NCI-H460 (cell line): ENCODE data around the gene CERK. TPM values are rescaled to one million over a fixed set of nuclear protein-coding genes. Genes with fewer than 3 reads are reported as not detected.

Experiments used
- DNase-seq: peaks from one replicate; pipeline ENCODE4 v3.0.0-alpha.2; 2016; ENCODE audit warnings: low read depth; ENCODE audit errors: extremely low read depth
- total RNA-seq: library from RNA; depleted of rRNA; stranded (reverse); fragments of >200 nt; shearing (Covaris generic); gene quantifications from 2 replicates; pipeline ENCODE4 v1.2.3, GENCODE V29; 2014

CERK gene
- total RNA-seq, 1 experiment from 2014 or later, result 20.1 TPM

- no peak for DNase-seq
Measured at GRCh38 chr22:46681010-46681409, 57.0 kb downstream of the CERK start.

DNA sequence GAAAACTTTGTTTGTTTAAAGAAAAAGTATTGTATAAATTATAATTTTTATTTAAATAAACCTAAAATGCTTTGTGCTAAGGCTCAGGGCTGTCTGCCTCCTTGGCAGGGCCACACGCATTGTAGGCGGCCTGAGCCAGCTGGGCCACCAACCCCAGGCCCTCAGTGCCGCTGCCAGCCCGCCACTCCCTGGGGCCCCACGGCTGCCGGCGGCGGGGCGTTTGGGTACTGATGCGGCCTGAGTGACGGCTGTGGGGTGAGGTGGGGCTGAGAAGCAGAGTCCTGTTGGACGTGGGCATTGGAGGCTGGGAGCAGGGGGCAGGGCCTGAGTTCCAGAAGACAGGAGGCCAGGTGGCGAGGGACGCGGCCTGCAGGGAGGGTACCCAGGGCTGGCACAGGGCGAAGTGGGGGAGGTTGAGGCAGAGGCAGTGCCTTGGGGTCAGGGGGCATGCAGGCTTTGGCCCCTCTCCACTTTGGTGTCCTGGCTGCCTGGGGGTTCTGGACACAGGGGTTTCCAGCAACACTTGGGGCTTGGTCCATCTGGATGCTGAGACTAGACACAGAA lies 58.3 kb downstream of the CERK start:
- DNase-seq, result no peak

DNA sequence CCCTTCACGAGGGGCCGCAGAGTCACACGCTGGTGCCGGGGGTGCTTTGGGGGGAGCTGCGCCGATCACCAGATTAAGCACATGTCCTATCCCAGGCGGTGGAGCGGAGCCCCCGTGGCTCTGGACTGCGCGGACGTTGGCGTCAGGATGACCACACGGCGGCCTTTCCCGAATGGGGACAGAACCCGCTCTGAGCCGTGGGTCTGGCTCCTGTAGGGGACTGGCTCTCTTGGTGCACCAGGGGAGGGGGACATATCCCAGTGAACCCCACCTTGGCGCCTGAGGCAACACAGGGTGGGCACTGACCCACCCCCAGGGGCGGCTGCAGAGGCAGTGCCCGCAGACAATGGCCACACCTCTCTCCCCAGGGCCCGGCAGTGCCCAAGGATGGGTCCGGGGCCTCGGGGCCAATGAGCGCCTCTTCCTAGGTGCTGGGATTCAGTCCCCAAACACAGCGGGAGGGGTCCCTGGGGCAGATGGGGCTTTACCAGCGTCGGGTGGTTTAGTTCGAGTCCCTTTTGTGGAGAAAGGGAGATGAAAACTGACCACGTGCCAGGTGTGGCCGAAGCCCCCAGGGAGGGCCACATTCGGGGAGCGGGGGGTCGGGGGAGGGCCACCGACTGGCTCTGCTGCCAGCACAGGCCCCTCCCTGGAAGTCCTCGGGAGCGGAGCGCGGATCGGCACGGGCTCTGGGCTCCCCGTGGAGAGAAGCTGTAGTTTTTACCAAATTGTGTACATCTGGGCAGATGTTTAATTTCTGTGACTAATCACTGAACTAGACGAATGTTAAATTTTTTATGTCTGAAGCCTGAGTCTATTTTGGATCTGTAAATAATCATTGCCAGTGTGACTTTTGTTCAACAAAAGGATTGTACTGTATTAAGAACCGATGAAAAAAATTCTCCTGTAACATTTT lies 59.0 kb downstream of the CERK start:
- no peak for DNase-seq

DNA sequence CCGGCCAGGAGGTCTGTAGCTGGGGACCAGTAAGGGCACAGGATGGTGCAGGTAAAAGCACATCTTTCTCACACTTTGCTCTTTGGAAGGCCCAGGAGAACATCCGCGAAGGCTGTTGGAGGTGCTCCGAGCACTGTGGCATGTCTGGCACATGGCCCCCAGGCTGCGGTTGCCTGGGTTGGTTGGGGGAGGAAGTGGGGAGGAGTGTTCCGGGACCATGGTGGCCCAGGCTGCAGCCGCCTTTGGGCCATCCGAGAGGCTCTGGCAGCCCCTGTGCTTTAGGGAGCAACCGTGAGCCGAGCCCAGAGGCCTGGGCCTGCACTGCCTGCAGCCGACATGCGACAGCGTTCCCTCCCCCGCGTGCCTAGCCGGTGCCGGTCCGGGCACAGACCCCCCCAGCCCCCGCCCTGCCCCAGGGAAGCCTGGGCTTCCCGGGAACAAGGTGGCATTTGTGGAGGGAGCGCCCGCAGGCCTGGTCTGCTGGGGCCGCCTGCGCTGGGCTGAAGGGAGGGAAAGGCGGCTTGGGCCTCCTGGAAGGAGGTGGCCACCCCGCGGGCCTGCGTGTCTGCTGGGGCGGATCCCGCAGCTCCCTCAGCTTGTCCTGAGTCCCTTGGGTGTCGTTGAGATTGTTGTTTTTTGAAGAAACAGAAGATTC lies 59.9 kb downstream of the CERK start:
- no peak for DNase-seq

GRCh38 chr22:46677323-46678002 lies 60.6 kb downstream of the CERK start:
- no peak for DNase-seq

DNA sequence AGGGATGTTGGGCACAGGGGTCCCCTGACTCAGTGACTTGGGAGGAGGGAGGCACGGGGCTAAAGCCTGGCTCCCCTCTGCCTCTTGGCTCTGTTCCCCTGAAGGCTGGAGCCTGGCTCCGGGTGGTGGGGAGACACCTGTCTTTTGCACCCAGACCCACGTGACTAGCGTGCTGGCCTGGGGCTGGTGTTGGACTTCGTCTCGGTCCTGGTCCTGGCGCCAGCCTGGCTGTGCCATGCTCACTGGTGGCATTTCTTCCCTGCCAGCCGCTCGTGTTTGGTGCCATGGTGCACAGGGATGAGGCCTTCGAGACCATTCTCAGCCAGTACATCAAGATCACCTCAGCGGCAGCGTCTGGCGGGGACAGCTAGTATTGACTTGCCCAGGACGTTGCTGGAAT lies 61.2 kb downstream of the CERK start:
- no peak for DNase-seq

DNA sequence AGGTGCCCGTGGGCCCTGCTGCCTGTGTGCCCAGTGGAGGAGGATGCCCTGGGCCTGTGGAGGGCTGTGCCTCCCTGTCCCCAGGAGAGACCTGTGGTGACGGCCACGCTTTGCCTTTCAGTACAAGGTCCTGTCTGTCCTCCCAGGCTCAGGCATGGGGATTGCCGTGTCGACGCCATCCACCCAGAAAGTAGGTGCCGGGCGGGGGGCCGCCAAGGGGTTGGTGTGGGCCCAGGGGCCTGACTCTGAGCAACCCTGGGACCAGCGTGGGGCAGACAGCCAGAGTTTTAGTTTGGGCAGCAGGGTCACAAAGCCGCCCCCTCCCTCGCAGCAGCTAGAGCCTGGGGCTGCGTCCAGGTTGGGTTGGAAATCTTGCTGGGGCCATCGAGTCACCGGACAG lies 61.6 kb downstream of the CERK start:
- DNase-seq, result no peak

GRCh38 chr22:46675938-46676337 lies 62.1 kb downstream of the CERK start:
- no peak for DNase-seq

DNA sequence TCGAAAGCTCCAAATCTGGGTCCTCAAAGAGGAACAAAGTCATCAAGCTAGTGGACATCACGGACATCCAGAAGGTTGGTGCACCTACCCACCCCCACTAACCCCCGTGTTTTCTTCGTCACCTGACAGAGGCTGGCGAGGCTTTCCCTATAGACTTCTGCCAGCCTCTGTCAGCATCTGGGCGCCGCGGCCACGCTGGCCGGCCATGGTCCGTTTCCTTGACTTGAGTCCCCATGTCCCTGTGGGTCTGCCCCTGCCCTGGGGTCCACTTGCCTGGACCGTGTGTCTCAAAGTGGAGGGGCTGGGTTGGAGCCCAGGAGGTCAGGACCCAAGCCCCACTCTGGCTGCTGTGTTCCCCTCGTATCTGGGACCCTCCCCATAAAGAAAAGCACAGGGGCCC lies 62.6 kb downstream of the CERK start:
- no peak for DNase-seq

- DNase-seq, result no peak
Measured at GRCh38 chr22:46674906-46675305, 63.1 kb downstream of the CERK start.

GRCh38 chr22:46674367-46674781 lies 63.7 kb downstream of the CERK start:
- DNase-seq, result no peak

DNA sequence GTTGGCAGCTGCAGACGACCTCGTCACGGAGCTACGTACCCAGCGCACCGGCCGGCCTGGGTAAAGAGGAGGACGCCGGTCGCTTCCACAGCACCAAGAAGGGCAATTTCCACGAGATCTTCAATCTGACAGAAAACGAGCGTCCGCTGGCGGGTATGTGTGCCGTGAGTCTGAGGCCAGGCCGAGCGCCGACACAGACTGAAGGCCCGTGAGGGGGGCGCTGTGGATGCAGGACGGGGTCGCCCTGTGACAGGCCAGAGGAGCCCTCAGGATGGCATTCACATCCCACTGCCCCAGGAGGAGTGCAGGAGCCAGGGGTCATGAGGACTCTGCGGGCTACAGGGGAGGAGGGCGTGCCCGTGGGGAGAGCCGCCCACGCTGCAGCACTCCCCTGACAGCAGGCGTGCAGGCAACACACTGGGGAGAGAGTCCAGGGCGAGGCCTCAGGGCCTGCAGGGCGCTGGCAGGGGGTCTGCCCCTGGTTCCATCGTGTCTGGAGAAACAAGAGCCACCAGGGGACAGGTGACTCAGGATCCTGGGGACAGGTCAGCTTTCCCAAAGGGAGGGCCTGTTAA lies 64.3 kb downstream of the CERK start:
- DNase-seq, result no peak

- DNase-seq, result no peak
Measured at GRCh38 chr22:46673205-46673604, 64.8 kb downstream of the CERK start.

- no peak for DNase-seq
Measured at GRCh38 chr22:46672731-46673130, 65.3 kb downstream of the CERK start.

- no peak for DNase-seq
Measured at GRCh38 chr22:46671824-46672432, 66.1 kb downstream of the CERK start.

- DNase-seq, result no peak
Measured at GRCh38 chr22:46669201-46669600, 68.9 kb downstream of the CERK start.

GRCh38 chr22:46668116-46668515 lies 69.9 kb downstream of the CERK start:
- no peak for DNase-seq

GRCh38 chr22:46667245-46667623 lies 70.8 kb downstream of the CERK start:
- DNase-seq, result no peak

DNA sequence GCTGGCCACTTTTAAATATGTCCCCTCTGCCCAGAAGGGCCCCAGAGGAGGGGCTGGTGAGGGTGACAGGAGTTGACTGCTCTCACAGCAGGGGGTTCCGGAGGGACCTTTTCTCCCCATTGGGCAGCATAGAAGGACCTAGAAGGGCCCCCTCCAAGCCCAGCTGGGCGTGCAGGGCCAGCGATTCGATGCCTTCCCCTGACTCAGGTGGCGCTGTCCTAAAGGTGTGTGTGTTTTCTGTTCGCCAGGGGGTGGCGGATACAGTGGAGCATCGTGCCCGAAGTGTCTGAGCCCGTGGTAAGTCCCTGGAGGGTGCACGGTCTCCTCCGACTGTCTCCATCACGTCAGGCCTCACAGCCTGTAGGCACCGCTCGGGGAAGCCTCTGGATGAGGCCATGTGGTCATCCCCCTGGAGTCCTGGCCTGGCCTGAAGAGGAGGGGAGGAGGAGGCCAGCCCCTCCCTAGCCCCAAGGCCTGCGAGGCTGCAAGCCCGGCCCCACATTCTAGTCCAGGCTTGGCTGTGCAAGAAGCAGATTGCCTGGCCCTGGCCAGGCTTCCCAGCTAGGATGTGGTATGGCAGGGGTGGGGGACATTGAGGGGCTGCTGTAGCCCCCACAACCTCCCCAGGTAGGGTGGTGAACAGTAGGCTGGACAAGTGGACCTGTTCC lies 71.3 kb downstream of the CERK start:
- DNase-seq, result no peak

GRCh38 chr22:46665751-46666280 lies 72.2 kb downstream of the CERK start:
- DNase-seq, result no peak
